ENCODE measurements around the gene CLMN. TPM values are rescaled to one million over a fixed set of nuclear protein-coding genes. Genes with fewer than 3 reads are reported as not detected.

CLMN gene
- total and polyA plus RNA-seq, 8 donors: 17.4 to 78.1 (median 59.8) TPM

DNA sequence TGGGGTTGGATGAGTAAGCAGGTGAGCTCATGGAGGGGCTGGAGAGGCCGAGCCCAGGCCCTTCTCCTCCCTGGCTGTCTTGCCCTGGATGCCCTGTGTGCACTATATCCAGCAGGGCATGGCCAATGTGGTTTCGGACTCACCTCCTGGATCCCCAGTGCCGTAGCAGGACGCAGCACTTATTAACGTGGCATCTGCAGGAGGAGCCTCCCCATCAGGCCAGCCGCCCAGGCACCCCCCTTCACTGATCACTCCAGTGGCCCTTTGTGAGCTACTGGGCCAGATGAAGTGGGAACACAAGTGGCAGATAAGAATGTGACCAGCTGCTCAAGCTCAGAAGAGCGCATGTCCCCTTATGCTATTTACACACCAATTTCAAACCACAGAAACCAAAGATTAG lies 119.3 kb downstream of the CLMN start:
- Histone ChIP-seq H3K4me1 (peaks cover 0 to 3% (median 0%) of the 10 kb centered on the region in 3 donors), H3K36me3 (peaks cover 0 to 22% (median 5%) of the 10 kb centered on the region in 3 donors), H3K4me3 (no peak overlapping the region), H3K27ac (no peak overlapping the region), H3K9me3 (no peaks in the 10 kb centered on the region), H3K27me3 (no peaks in the 10 kb centered on the region)
- FAIRE-seq (no peak), DNase-seq (peak in 3 of 6 donors; percentile 40 to 43 (median 40)), ATAC-seq (peak; percentile 66 to 87 (median 80))
- WGBS, 2 donors: 50 to 57% methylated on average over 7 of the region's 7 CpGs
- intact Hi-C loops (cut with DNase I): no loop called here
- no peak for TF ChIP-seq CTCF (IDR thresholded peaks at IDR 0.05)

DNA sequence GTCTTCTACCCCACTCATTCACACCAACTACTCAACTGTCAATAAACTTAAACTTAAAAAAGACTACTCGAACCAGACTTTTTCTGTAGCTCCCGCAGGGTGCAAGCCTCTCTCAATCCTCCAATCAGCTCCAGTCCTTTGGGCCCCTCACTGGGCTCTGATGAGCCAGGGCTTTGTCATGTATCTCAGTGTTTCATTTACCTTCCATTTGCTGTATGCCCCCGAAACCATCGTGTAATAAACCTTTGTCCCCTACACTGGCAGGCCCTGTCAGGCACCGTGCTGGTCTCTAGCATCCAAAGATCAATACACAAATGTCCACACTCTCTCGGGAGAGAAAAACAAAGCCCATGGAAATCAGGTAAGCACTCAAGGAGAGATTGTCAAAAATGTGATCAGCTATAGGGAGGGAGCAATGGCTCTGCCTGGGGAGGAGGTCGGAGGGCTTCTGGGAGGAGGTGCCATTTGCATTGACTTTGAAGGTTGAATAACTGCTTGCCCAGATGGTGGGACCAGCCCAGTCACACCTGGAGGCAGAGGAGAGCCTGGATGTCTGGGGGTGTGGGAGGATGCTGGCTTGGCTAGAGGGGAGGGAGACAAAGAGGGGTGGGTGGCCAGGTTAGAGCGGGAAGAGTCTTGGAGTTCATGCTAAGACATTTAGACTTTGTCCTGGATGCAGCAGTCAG lies 120.3 kb downstream of the CLMN start:
- Histone ChIP-seq H3K9me3 (no peaks in the 10 kb centered on the region), H3K36me3 (peaks cover 0 to 23% (median 5%) of the 10 kb centered on the region in 3 donors), H3K27me3 (no peaks in the 10 kb centered on the region), H3K27ac (no peak overlapping the region), H3K4me1 (peaks cover 0 to 3% (median 0%) of the 10 kb centered on the region in 3 donors), H3K4me3 (no peak overlapping the region)
- TF ChIP-seq CTCF (IDR thresholded peaks at IDR 0.05): no peak
- WGBS, 2 donors: 88 to 90% methylated on average over 8 of the region's 8 CpGs
- DNase-seq: no peak
- ATAC-seq: no peak
- intact Hi-C loops (cut with DNase I): no loop called here
- FAIRE-seq: no peak

- DNase-seq (no peak), ATAC-seq (no peak), FAIRE-seq (no peak)
- intact Hi-C loops (cut with DNase I): no loop called here
- Histone ChIP-seq H3K4me1 (peaks cover 0 to 3% (median 0%) of the 10 kb centered on the region in 3 donors), H3K4me3 (no peak overlapping the region), H3K9me3 (no peaks in the 10 kb centered on the region), H3K27ac (no peak overlapping the region), H3K36me3 (peaks cover 0 to 23% (median under 1%) of the 10 kb centered on the region in 3 donors), H3K27me3 (no peaks in the 10 kb centered on the region)
- 97 to 99% methylated on average over 9 of the region's 9 CpGs for WGBS, 2 donors
- no peak for TF ChIP-seq CTCF (IDR thresholded peaks at IDR 0.05)
These were observed 121.4 kb downstream of the CLMN start for GRCh38 chr14:95198320-95198719.

DNA sequence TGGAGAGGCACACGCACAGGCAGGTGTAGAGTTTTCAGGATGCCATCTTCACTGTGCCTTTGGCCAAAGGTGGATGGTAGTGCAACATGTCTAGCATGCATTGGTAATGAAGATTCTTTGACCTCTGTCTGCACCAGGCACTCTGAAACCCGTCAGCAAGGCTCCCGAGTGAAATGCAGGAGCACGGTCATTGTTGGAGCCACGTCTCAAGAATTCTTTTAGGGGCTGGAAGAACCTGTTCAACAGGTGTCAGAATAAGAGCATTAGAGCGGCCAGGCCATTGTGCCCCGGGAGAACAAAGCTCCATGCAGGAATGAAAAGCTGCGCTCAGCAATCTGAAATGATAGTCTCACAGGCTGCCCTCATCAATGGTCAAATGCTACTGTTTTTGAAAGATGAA lies 122.2 kb downstream of the CLMN start:
- intact Hi-C loops (cut with DNase I): no loop called here
- Histone ChIP-seq H3K36me3 (peaks cover 0 to 19% (median 0%) of the 10 kb centered on the region in 3 donors), H3K4me1 (peaks cover 0 to 3% (median 0%) of the 10 kb centered on the region in 3 donors), H3K4me3 (no peak overlapping the region), H3K27ac (no peak overlapping the region), H3K9me3 (no peaks in the 10 kb centered on the region), H3K27me3 (no peaks in the 10 kb centered on the region)
- 71 to 74% methylated on average over 8 of the region's 8 CpGs for WGBS, 2 donors
- ATAC-seq: peak in 3 of 4 donors; percentile 24 to 57 (median 34)
- DNase-seq: no peak
- no peak for TF ChIP-seq CTCF (IDR thresholded peaks at IDR 0.05)
- no peak for FAIRE-seq
